NCI-H128 (cell line): ENCODE results near the gene ATN1.

Experiments used
- DNase-seq: peaks from one replicate; lab custom pipeline; 2025; ENCODE audit not compliant: unreplicated experiment; lab: John Stamatoyannopoulos, UW

Gene ATN1

GRCh38 chr12:6925239-6925539 is 2.6 kb upstream of the ATN1 start:
- no peak for DNase-seq

DNA sequence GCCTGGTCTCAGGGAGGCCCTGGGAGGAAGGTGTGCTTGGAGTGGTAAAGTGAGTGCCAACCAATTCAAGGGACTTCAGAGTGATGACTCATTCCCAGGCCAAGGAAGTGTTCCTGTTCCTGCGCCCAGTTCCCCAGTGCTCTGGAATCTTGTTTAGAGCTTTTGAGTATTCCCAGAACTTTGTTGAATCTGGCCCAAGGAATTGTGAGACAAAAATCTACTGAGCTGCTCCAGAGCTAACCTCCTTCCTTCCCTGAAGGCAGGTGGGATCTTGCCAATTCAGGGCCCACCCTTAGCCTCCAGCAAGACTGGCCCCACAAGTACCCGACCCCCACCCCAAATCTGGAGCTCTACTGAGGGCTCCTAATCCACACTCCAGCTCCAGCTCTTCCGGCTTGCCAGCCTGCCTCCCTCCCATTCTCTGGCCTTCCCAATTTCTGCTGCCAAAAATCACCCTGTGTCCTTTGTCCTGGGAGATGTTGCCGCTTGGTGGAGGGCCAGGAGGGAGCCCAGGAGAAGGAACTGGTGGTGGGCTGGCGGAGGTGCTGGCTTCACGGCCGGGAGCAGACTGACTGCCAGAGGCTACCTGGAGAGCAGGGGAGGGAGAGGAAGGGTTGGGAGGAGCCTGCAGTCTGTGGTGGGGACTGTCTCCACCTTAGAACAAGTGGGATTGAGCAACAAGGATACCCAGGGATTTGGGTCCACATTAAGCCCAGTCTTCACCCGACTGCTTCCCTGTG is 2.0 kb upstream of the ATN1 start:
- DNase-seq, result no peak

DNA sequence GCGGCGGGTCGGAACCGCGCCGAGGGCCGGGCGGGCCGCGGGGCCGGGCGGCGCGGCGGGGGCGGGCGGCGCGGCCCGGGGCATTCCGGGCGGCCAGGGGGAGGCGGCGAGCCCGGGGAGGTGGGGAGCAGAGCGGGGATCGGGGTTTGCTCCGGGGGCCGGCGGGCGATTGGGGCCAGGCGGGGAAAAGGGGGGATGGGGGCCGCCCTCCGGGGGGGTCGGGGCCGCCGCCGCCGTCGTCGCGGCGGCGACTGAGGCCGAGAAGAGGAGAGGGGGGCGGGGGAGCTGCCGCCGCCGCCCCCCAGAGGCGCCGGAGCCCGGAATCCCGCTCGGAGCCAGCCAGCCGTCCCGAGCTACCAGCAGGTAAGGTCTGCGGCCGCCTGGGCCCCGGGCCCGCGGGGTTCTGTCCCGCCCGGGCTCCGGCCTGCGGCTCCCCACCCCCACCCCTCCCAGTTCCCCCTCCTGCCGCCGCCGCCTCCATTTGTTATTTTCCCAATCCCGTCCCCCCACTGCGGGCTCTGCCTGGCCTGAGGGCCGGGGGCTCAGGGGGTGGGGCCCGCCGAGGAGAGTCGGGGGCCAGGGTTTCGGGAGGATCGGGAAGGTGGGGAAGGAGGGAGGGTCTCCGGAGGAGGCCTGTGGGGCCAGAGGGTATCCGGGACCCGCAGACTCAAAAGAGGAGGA is 403 bp downstream of the ATN1 start:
- no peak for DNase-seq

- DNase-seq, result no peak
Observed at GRCh38 chr12:6928703-6929407, 1.1 kb downstream of the ATN1 start.

DNA sequence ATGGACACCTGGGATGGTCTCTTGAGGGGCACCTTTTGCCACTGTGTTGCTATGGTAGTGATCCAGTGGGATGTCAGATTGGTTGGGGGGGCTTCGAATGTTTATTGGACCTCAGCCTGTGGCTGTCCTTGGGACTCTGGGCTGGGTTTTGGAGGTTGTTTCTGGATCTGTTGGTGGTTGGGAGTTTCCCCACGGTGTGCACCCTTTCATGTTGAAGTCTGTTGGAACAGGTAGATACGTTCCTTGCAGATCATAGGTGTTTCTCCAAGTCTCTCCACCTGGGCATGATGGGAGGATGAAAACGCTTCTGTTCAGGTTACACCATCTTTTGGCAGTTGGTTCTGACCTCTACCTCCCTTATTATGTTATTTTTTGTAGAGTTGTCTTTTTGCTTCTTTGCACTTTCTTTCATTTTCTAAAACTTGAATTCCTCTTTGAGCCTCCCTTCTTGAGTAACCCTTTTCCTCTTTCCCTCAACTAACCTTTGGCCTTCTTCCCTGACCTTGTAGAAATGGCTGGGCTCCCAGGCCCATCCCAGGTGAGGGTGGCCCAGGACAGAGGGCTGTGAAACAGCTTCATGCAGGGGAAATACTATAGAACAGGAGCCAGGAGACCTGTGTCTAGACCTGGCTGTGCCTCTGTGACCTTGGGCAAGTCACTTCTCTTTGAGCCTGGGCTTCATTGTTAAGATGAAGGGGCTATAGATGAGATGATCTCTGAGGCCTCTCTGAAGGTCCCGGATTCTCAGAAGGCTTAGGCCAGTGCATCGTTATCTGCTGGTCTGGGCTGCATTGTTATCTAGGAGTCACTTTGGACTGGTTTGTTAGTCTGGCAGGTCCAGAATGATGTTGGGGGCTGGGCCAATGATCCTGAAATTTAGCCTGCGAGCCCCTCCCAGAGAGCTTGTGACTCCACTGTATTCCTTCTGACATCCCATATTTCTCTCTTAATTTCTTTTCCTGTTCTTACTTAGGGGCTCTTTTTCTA is 2.0 kb downstream of the ATN1 start:
- DNase-seq, result no peak

- no peak for DNase-seq
Observed at GRCh38 chr12:6932766-6933165, 5.0 kb downstream of the ATN1 start.

GRCh38 chr12:6934110-6934509 is 6.4 kb downstream of the ATN1 start:
- DNase-seq, result no peak

DNA sequence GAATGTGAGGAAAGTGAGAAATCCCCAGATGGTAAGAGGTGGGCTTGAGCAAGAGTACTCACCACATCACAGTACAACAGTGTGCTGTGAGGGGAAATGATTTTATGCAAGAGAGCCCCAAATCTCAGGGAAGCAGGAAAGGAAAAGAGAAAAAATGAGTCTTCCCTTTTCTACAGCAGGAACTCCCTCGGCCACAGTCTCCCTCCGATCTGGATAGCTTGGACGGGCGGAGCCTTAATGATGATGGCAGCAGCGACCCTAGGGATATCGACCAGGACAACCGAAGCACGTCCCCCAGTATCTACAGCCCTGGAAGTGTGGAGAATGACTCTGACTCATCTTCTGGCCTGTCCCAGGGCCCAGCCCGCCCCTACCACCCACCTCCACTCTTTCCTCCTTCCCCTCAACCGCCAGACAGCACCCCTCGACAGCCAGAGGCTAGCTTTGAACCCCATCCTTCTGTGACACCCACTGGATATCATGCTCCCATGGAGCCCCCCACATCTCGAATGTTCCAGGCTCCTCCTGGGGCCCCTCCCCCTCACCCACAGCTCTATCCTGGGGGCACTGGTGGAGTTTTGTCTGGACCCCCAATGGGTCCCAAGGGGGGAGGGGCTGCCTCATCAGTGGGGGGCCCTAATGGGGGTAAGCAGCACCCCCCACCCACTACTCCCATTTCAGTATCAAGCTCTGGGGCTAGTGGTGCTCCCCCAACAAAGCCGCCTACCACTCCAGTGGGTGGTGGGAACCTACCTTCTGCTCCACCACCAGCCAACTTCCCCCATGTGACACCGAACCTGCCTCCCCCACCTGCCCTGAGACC is 7.8 kb downstream of the ATN1 start:
- DNase-seq, result no peak

GRCh38 chr12:6936194-6936635 is 8.5 kb downstream of the ATN1 start:
- DNase-seq, result no peak

DNA sequence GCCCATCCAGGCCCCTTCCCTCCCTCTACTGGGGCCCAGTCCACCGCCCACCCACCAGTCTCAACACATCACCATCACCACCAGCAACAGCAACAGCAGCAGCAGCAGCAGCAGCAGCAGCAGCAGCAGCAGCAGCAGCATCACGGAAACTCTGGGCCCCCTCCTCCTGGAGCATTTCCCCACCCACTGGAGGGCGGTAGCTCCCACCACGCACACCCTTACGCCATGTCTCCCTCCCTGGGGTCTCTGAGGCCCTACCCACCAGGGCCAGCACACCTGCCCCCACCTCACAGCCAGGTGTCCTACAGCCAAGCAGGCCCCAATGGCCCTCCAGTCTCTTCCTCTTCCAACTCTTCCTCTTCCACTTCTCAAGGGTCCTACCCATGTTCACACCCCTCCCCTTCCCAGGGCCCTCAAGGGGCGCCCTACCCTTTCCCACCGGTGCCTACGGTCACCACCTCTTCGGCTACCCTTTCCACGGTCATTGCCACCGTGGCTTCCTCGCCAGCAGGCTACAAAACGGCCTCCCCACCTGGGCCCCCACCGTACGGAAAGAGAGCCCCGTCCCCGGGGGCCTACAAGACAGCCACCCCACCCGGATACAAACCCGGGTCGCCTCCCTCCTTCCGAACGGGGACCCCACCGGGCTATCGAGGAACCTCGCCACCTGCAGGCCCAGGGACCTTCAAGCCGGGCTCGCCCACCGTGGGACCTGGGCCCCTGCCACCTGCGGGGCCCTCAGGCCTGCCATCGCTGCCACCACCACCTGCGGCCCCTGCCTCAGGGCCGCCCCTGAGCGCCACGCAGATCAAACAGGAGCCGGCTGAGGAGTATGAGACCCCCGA is 9.1 kb downstream of the ATN1 start:
- DNase-seq, result no peak

GRCh38 chr12:6937481-6938352 is 10.0 kb downstream of the ATN1 start:
- DNase-seq, result peak; percentile 98

DNA sequence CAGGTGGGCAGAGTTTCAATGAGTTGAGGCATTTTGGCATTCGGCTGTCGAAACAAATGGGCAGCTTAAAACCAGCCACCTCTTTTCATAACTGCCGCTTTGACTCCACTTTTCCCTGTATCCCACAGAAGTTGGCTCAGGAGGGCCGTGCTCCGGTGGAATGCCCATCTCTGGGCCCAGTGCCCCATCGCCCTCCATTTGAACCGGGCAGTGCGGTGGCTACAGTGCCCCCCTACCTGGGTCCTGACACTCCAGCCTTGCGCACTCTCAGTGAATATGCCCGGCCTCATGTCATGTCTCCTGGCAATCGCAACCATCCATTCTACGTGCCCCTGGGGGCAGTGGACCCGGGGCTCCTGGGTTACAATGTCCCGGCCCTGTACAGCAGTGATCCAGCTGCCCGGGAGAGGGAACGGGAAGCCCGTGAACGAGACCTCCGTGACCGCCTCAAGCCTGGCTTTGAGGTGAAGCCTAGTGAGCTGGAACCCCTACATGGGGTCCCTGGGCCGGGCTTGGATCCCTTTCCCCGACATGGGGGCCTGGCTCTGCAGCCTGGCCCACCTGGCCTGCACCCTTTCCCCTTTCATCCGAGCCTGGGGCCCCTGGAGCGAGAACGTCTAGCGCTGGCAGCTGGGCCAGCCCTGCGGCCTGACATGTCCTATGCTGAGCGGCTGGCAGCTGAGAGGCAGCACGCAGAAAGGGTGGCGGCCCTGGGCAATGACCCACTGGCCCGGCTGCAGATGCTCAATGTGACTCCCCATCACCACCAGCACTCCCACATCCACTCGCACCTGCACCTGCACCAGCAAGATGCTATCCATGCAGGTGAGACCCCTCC is 10.8 kb downstream of the ATN1 start:
- DNase-seq, result no peak

DNA sequence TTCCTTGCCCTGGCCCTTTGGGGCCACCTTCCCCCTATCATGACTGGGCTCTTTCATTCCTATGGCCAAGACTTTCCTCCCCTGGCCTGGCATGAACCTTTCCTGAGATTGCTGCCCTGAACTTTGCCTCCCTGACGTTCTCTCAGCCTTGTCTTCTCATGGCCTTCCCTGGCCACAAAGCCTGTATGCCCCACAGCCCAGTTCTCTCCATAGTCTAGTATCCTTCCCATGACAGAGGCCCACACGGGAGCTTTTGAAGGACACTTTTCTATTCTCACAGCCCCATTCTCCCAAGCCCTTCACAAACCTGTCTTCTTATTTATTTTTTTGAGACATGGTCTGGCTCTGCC is 11.4 kb downstream of the ATN1 start:
- no peak for DNase-seq

- no peak for DNase-seq
Observed at GRCh38 chr12:6941267-6941666, 13.5 kb downstream of the ATN1 start.

- DNase-seq, result no peak
Observed at GRCh38 chr12:6941782-6942181, 14.0 kb downstream of the ATN1 start.

DNA sequence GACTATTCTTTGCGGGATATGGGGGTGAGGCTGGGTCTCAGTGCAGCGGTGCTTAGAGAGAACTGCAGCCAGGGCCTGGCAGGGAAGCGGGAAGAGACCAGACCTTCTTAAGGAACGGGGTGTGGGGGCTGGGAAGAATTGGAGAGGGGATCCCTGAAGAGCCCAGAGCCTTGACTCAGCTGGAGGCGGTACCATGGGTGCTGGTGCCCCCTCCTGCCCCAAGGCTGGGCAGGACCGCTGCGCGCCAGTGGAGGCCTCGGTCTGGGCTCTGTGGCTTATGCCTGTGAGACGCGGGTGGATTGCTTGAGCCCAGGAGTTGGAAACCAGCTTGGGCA is 14.5 kb downstream of the ATN1 start:
- DNase-seq, result no peak

DNA sequence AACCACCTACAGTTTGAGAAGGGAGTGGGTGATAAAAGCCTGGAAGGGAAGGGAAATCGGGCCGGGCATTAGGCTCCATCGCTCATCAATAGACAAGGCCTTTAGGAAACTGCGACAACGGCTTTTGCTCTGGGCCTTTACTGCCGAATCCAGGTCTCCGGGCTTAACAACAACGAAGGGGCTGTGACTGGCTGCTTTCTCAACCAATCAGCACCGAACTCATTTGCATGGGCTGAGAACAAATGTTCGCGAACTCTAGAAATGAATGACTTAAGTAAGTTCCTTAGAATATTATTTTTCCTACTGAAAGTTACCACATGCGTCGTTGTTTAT is 15.6 kb downstream of the ATN1 start:
- peak; percentile 93 for DNase-seq
